Mesenchymal stem cell (in vitro differentiated cells and primary cell): ENCODE data around the gene LCLAT1.
"Not testable (repeated sequence)": the region's sequence is repeated elsewhere in the genome, so short reads cannot be mapped to it uniquely, and the experiment has no call there.

Experiments used
- DNase-seq: peaks from one replicate; pipeline ENCODE4 v3.0.0-alpha.2; 2013
- H2AFZ ChIP-seq: one replicate; pipeline ENCODE4 v1.6.1; 2013; ENCODE audit warnings: low read depth, mild to moderate bottlenecking, control low read depth, inconsistent platforms, low read length, moderate library complexity
- H2AK5ac ChIP-seq: 2 replicates; pipeline ENCODE4 v1.6.1; 2013; ENCODE audit warnings: low read length, moderate library complexity, mild to moderate bottlenecking, inconsistent platforms; ENCODE audit not compliant: severe bottlenecking
- H2BK120ac ChIP-seq: one replicate; pipeline ENCODE4 v1.6.1; 2013; ENCODE audit warnings: low read depth, mild to moderate bottlenecking, inconsistent platforms, low read length, moderate library complexity
- H2BK12ac ChIP-seq, 2 experiments: one replicate each; pipeline ENCODE4 v1.6.1; 2013; ENCODE audit warnings: inconsistent platforms in 2 of 2, low read length in 2 of 2, mild to moderate bottlenecking in 2 of 2, moderate library complexity in 2 of 2, control low read depth in 1 of 2
- H2BK15ac ChIP-seq: one replicate; pipeline ENCODE4 v1.6.1; 2013; ENCODE audit warnings: mild to moderate bottlenecking, low read depth, inconsistent platforms; ENCODE audit not compliant: poor library complexity, severe bottlenecking
- H2BK5ac ChIP-seq: 2 replicates; pipeline ENCODE4 v1.6.1; 2013; ENCODE audit warnings: low read depth, mild to moderate bottlenecking, low read length, control low read depth, inconsistent platforms; ENCODE audit not compliant: poor library complexity, severe bottlenecking
- H3K14ac ChIP-seq, 2 experiments: one replicate each; pipeline ENCODE4 v1.6.1; 2013; ENCODE audit warnings: inconsistent platforms in 2 of 2, low read length in 2 of 2, control low read depth in 1 of 2, mild to moderate bottlenecking in 1 of 2, moderate library complexity in 1 of 2
- H3K18ac ChIP-seq, 2 experiments: one replicate each; pipeline ENCODE4 v1.6.1; 2013; ENCODE audit warnings: inconsistent platforms in 2 of 2, low read length in 2 of 2, control low read depth in 1 of 2, low read depth in 1 of 2, mild to moderate bottlenecking in 1 of 2
- H3K23ac ChIP-seq, 2 experiments: one replicate each; pipeline ENCODE4 v1.6.1; 2013; ENCODE audit warnings: inconsistent platforms in 2 of 2, low read length in 2 of 2, mild to moderate bottlenecking in 2 of 2, moderate library complexity in 2 of 2, control low read depth in 1 of 2
- H3K27ac ChIP-seq: 2 replicates; pipeline ENCODE4 v1.5.1; 2013; ENCODE audit warnings: mild to moderate bottlenecking, moderate library complexity, low read length, control low read depth, inconsistent platforms; ENCODE audit not compliant: poor library complexity, severe bottlenecking
- H3K27me3 ChIP-seq, 2 experiments: 2 replicates each; pipeline versions ENCODE4 v1.6.1 to v1.7.0; 2013; ENCODE audit warnings: low read length in 2 of 2, mild to moderate bottlenecking in 2 of 2, moderate library complexity in 2 of 2, control low read depth in 1 of 2, inconsistent platforms in 1 of 2; ENCODE audit not compliant: control insufficient read depth in 1 of 2, insufficient read depth in 1 of 2
- H3K36me3 ChIP-seq, 2 experiments: 2 replicates each; pipeline versions ENCODE4 v1.6.1 to v1.7.0; 2013; ENCODE audit warnings: low read length in 2 of 2, control low read depth in 1 of 2, inconsistent platforms in 1 of 2, low read depth in 1 of 2, mild to moderate bottlenecking in 1 of 2; ENCODE audit not compliant: insufficient read depth in 2 of 2, control insufficient read depth in 1 of 2
- H3K4ac ChIP-seq, 2 experiments: one replicate each; pipeline ENCODE4 v1.6.1; 2013; ENCODE audit warnings: inconsistent platforms in 2 of 2, low read length in 2 of 2, mild to moderate bottlenecking in 2 of 2, moderate library complexity in 2 of 2, control low read depth in 1 of 2, low read depth in 1 of 2
- H3K4me1 ChIP-seq: 2 replicates; pipeline ENCODE4 v1.6.1; 2013; ENCODE audit warnings: low read depth, low read length, control low read depth; ENCODE audit not compliant: control insufficient read depth, insufficient read depth
- H3K4me2 ChIP-seq: 2 replicates; pipeline ENCODE4 v1.6.1; 2013; ENCODE audit warnings: low read length, mild to moderate bottlenecking, inconsistent platforms; ENCODE audit not compliant: poor library complexity, severe bottlenecking
- H3K4me3 ChIP-seq, 2 experiments: 2 replicates each; pipeline versions ENCODE4 v1.5.1 to v1.7.0; 2013; ENCODE audit warnings: low read length in 2 of 2, mild to moderate bottlenecking in 2 of 2, control low read depth in 1 of 2, low read depth in 1 of 2; ENCODE audit not compliant: insufficient read depth in 1 of 2
- H3K79me1 ChIP-seq: replicated peaks from 2 replicates; pipeline ENCODE4 v1.6.1; 2013; ENCODE audit warnings: mild to moderate bottlenecking, control low read depth, low read length, inconsistent platforms; ENCODE audit not compliant: poor library complexity, severe bottlenecking
- H3K9ac ChIP-seq: 2 replicates; pipeline ENCODE4 v1.7.0; 2013; ENCODE audit warnings: mild to moderate bottlenecking, low read length, moderate library complexity
- H3K9me3 ChIP-seq: 2 replicates; pipeline ENCODE4 v1.7.0; 2013; ENCODE audit warnings: mild to moderate bottlenecking, low read length; ENCODE audit not compliant: control insufficient read depth
- H4K8ac ChIP-seq: one replicate; pipeline ENCODE4 v1.6.1; 2013; ENCODE audit warnings: inconsistent platforms, mild to moderate bottlenecking, low read length, moderate library complexity
- H4K91ac ChIP-seq: one replicate; pipeline ENCODE4 v1.6.1; 2013; ENCODE audit warnings: mild to moderate bottlenecking, low read length, inconsistent platforms
- WGBS: methylation state at CpG from one replicate; pipeline ENCODE4 v1.1.7; 2013; ENCODE audit warnings: mixed read lengths; 5-methylcytosine and 5-hydroxymethylcytosine counted together

The LCLAT1 gene

GRCh38 chr2:30513649-30514048, 66.6 kb downstream of the LCLAT1 start:
- not testable (repeated sequence) for H3K27me3 ChIP-seq, H3K36me3 ChIP-seq, H3K18ac ChIP-seq, H3K4me1 ChIP-seq, H3K9me3 ChIP-seq, H2BK12ac ChIP-seq, H4K8ac ChIP-seq, H2AFZ ChIP-seq, H3K4me3 ChIP-seq, H2BK5ac ChIP-seq, H2BK15ac ChIP-seq, H3K9ac ChIP-seq, H3K4ac ChIP-seq, H3K4me2 ChIP-seq, H2AK5ac ChIP-seq, H3K14ac ChIP-seq, H3K27ac ChIP-seq, H3K23ac ChIP-seq, H2BK120ac ChIP-seq, H4K91ac ChIP-seq, DNase-seq
- WGBS: 37% methylated on average over 5 of the region's 5 CpGs
- H3K79me1 ChIP-seq: peaks cover 13% of the 10 kb centered on the region

GRCh38 chr2:30514134-30514847, 67.2 kb downstream of the LCLAT1 start:
- H3K4me2 ChIP-seq: no peak overlapping the region
- 31% methylated on average over 2 of the region's 2 CpGs for WGBS
- no peak overlapping the region for H2BK12ac ChIP-seq
- no peaks in the 10 kb centered on the region for H3K27me3 ChIP-seq
- peaks cover 13% of the 10 kb centered on the region for H3K79me1 ChIP-seq
- no peak overlapping the region for H3K23ac ChIP-seq
- peaks cover 7% of the 10 kb centered on the region for H3K9me3 ChIP-seq
- H3K14ac ChIP-seq: no peak overlapping the region
- no peak overlapping the region for H2AFZ ChIP-seq
- no peak overlapping the region for H3K4ac ChIP-seq
- H3K36me3 ChIP-seq: no peaks in the 10 kb centered on the region
- H2AK5ac ChIP-seq: no peak overlapping the region
- H3K18ac ChIP-seq: no peak overlapping the region
- H4K8ac ChIP-seq: no peak overlapping the region
- H4K91ac ChIP-seq: no peak overlapping the region
- H3K9ac ChIP-seq: no peak overlapping the region
- peak; percentile 78 for DNase-seq
- H3K27ac ChIP-seq: no peak overlapping the region
- no peak overlapping the region for H2BK120ac ChIP-seq
- no peak overlapping the region for H3K4me3 ChIP-seq
- no peak overlapping the region for H2BK5ac ChIP-seq
- H3K4me1 ChIP-seq: no peaks in the 10 kb centered on the region
- H2BK15ac ChIP-seq: no peak overlapping the region

DNA sequence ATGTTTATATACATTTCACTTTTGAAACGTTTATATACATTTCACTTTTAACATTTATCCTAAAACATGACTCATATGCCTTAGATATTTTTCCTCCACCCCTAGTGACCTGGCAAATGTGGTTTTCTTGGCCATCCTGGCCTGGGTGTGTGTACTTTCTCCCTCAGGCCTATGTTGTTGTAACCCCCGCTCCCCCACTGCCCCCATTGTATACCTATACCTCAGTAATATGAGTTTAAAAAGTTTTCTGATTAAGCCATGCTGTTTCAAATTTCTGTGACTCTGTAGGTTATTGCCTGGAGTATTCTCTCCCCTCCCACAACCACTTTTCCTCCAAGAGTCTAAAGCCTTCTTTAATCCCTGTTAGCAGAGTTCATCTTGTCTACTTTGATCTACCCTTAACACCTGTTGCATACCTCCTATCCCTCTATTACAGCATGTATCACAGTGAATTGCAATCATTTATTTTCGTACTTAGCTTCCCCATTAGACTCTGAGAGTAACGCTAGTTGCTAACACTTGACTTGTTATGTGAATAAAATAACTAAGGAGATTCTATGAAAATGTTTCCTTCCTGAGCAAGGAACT, 67.9 kb downstream of the LCLAT1 start:
- DNase-seq: no peak
- H4K8ac ChIP-seq: no peak overlapping the region
- H3K9me3 ChIP-seq: peaks cover 13% of the 10 kb centered on the region
- H3K27ac ChIP-seq: no peak overlapping the region
- H4K91ac ChIP-seq: no peak overlapping the region
- no peak overlapping the region for H3K18ac ChIP-seq
- H2BK15ac ChIP-seq: no peak overlapping the region
- H3K14ac ChIP-seq: no peak overlapping the region
- no peak overlapping the region for H3K4ac ChIP-seq
- no peak overlapping the region for H2AK5ac ChIP-seq
- no peak overlapping the region for H3K4me3 ChIP-seq
- WGBS: 42% methylated on average over 2 of the region's 4 CpGs
- H3K4me2 ChIP-seq: no peak overlapping the region
- H2BK12ac ChIP-seq: no peak overlapping the region
- H3K9ac ChIP-seq: no peak overlapping the region
- peaks cover 13% of the 10 kb centered on the region for H3K79me1 ChIP-seq
- no peaks in the 10 kb centered on the region for H3K4me1 ChIP-seq
- H3K27me3 ChIP-seq: no peaks in the 10 kb centered on the region
- no peak overlapping the region for H3K23ac ChIP-seq
- H2BK5ac ChIP-seq: no peak overlapping the region
- H2BK120ac ChIP-seq: no peak overlapping the region
- peaks cover 4% of the 10 kb centered on the region in 2 experiments for H3K36me3 ChIP-seq
- no peak overlapping the region for H2AFZ ChIP-seq

- Histone ChIP-seq H3K14ac (no peak overlapping the region), H3K27ac (no peak overlapping the region), H2BK120ac (no peak overlapping the region), H3K79me1 (peaks cover 13% of the 10 kb centered on the region), H3K4me1 (no peaks in the 10 kb centered on the region), H4K91ac (no peak overlapping the region), H2BK5ac (no peak overlapping the region), H4K8ac (no peak overlapping the region), H3K27me3 (no peaks in the 10 kb centered on the region), H3K23ac (no peak overlapping the region), H2BK15ac (no peak overlapping the region), H2AK5ac (no peak overlapping the region), H3K4me2 (no peak overlapping the region), H3K9me3 (peaks cover 14% of the 10 kb centered on the region), H3K9ac (no peak overlapping the region), H2AFZ (no peak overlapping the region), H3K36me3 (peaks cover 4 to 5% of the 10 kb centered on the region in 2 experiments), H3K4ac (no peak overlapping the region), H2BK12ac (no peak overlapping the region), H3K4me3 (no peak overlapping the region), H3K18ac (no peak overlapping the region)
- 89% methylated on average over 18 of the region's 18 CpGs for WGBS
- no peak for DNase-seq
These were observed 69.1 kb downstream of the LCLAT1 start for GRCh38 chr2:30516166-30516565.
